K562 (cell line): ENCODE measurements around the gene SCN5A. TPM values are rescaled to one million over a fixed set of nuclear protein-coding genes. Genes with fewer than 3 reads are reported as not detected.
A peak's percentile ranks its signal among the peaks of the same experiment; 100 is the strongest.

Source experiments
- ATAC-seq: fragments of 200-7000 bp; cut with Tn5 transposase; 3 replicates; pipeline ENCODE4 v1.9.1; 2020; ENCODE audit warnings: moderate library complexity
- BruUV-seq: library from RNA; stranded (reverse); fragments of 400-500 nt; replicated peaks from 2 replicates; lab custom pipeline; 2021; lab: Mats Ljungman, UMichigan
- CTCF ChIA-PET: fragments of 300-600 bp; formaldehyde crosslinking; extraction: SDS; loops from one replicate; lab custom pipeline; 2021; ENCODE audit warnings: low intra/inter-chr PET ratio; lab: Yijun Ruan, JAX
- POLR2A ChIA-PET: fragments of 300-600, 350-650 bp; sonication (Branson Sonifier 250); formaldehyde crosslinking; extraction: SDS; loops from one replicate; lab custom pipeline; 2021; ENCODE audit warnings: antibody characterized with exemption, inconsistent platforms; lab: Yijun Ruan, JAX
- DNase-seq, 4 experiments: peaks; one replicate each; pipeline versions ENCODE4 v3.0.0 to v3.0.0-alpha.2; 2011 to 2018; ENCODE audit warnings: low spot score in 3 of 4, mixed read lengths in 3 of 4; ENCODE audit errors: extremely low read depth in 1 of 4
- FAIRE-seq: peaks from 2 replicates; lab custom pipeline; 2011; peaks lifted over from hg19 to GRCh38; lab: Jason Lieb, UNC
- H2AFZ ChIP-seq: 2 replicates; pipeline ENCODE4 v1.6.0; 2011; ENCODE audit warnings: low read depth, low read length, control low read depth, inconsistent platforms
- H3K27ac ChIP-seq: fragments of 200-600 bp; 3 replicates; pipeline ENCODE4 v1.8.0; 2011; ENCODE audit warnings: low read depth, mild to moderate bottlenecking, control low read depth, inconsistent platforms, low read length, moderate library complexity, mixed read lengths; ENCODE audit errors: extremely low read depth
- H3K27me3 ChIP-seq, 2 experiments: fragments of 300-600 bp in 1 of 2; 2 replicates in 1 of 2; 3 replicates in 1 of 2; pipeline versions ENCODE4 v1.6.0 to v1.8.0; 2011; ENCODE audit warnings: inconsistent platforms in 2 of 2, low read length in 2 of 2, mild to moderate bottlenecking in 1 of 2, mixed read lengths in 1 of 2, moderate library complexity in 1 of 2; ENCODE audit not compliant: control insufficient read depth in 2 of 2, insufficient read depth in 2 of 2
- H3K36me3 ChIP-seq: fragments of 300-600 bp; 3 replicates; pipeline ENCODE4 v1.8.0; 2011; ENCODE audit warnings: mild to moderate bottlenecking, low read length, inconsistent platforms; ENCODE audit not compliant: control insufficient read depth, insufficient read depth
- H3K4me1 ChIP-seq, 2 experiments: fragments of 200-600 bp in 1 of 2; replicated peaks in 1 of 2; 2 replicates in 1 of 2; 3 replicates in 1 of 2; pipeline versions ENCODE4 v1.5.1 to v1.8.0; 2011; ENCODE audit warnings: inconsistent platforms in 2 of 2, low read length in 2 of 2, mild to moderate bottlenecking in 1 of 2, mixed read lengths in 1 of 2, moderate library complexity in 1 of 2; ENCODE audit not compliant: control insufficient read depth in 2 of 2, insufficient read depth in 2 of 2
- H3K4me2 ChIP-seq: 2 replicates; pipeline ENCODE4 v1.6.1; 2011; ENCODE audit warnings: low read length, control low read depth, inconsistent platforms, mixed read lengths; ENCODE audit not compliant: insufficient read depth
- H3K4me3 ChIP-seq: fragments of 200-600 bp; sonication (generic), shearing (Covaris generic); 2 replicates; pipeline ENCODE4 v1.5.1; 2016; ENCODE audit warnings: control low read depth, inconsistent platforms
- H3K79me2 ChIP-seq: fragments of 200-600 bp; 3 replicates; pipeline ENCODE4 v1.8.0; 2011; ENCODE audit warnings: low read length, inconsistent platforms; ENCODE audit not compliant: control insufficient read depth, insufficient read depth
- H3K9ac ChIP-seq, 2 experiments: 2 replicates each; pipeline versions ENCODE4 v1.6.0 to v1.6.1; 2011; ENCODE audit warnings: low read depth in 2 of 2, low read length in 2 of 2, control low read depth in 1 of 2, inconsistent platforms in 1 of 2, mild to moderate bottlenecking in 1 of 2, mixed read lengths in 1 of 2; ENCODE audit not compliant: insufficient read depth in 1 of 2
- H3K9me1 ChIP-seq: one replicate; pipeline ENCODE4 v1.6.0; 2011; ENCODE audit warnings: inconsistent platforms, mild to moderate bottlenecking, low read length, moderate library complexity; ENCODE audit not compliant: control insufficient read depth, insufficient read depth
- H3K9me3 ChIP-seq: replicated peaks from 2 replicates; pipeline ENCODE4 v1.5.1; 2011; ENCODE audit warnings: low read depth, low read length, inconsistent platforms; ENCODE audit not compliant: control insufficient read depth, insufficient read depth
- H4K20me1 ChIP-seq: replicated peaks from 2 replicates; pipeline ENCODE4 v1.6.1; 2011; ENCODE audit warnings: low read length, inconsistent platforms, mixed read lengths; ENCODE audit not compliant: control insufficient read depth, insufficient read depth
- CREB3 ChIP-seq: fragments of 450-650 bp; conservative IDR thresholded peaks from 2 replicates; pipeline ENCODE4 v1.6.1; 2016; ENCODE audit warnings: missing genetic modification characterization, low read depth, mild to moderate bottlenecking, missing compliant biosample characterization, moderate library complexity
- IRF2 ChIP-seq: sonication (generic); formaldehyde crosslinking; IDR thresholded peaks from 2 replicates; pipeline ENCODE4 v1.8.1; 2022; ENCODE audit warnings: mild to moderate bottlenecking, missing genetic modification reagents
- RAD51 ChIP-seq: fragments of 450-650 bp; IDR thresholded peaks from 2 replicates; pipeline ENCODE4 v1.7.1; 2016; ENCODE audit warnings: low read depth, mild to moderate bottlenecking, borderline replicate concordance
- SMC3 ChIP-seq: conservative IDR thresholded peaks from 2 replicates; pipeline ENCODE4 v1.6.1; 2011; ENCODE audit warnings: low read depth, low read length, improper control_type of control experiment; ENCODE audit not compliant: insufficient read depth
- TBL1XR1 ChIP-seq, 2 experiments: IDR thresholded peaks; 2 replicates each; pipeline ENCODE4 v1.6.1; 2012; ENCODE audit warnings: improper control_type of control experiment in 2 of 2, low read length in 2 of 2, mild to moderate bottlenecking in 1 of 2
- TFE3 ChIP-seq: fragments of 450-650 bp; formaldehyde crosslinking; IDR thresholded peaks from 2 replicates; pipeline ENCODE4 v1.4.0; 2020; ENCODE audit warnings: mild to moderate bottlenecking, mixed read lengths
- ZBTB12 ChIP-seq: fragments of 250-450 bp; sonication (Bioruptor Pico); IDR thresholded peaks from 2 replicates; pipeline ENCODE4 v1.4.0; 2020
- ZC3H11A ChIP-seq: IDR thresholded peaks from 2 replicates; pipeline ENCODE4 v1.6.1; 2012; ENCODE audit warnings: low read depth, low read length, improper control_type of control experiment
- ZNF583 ChIP-seq: fragments of 250-450 bp; sonication (Bioruptor Pico); IDR thresholded peaks from 2 replicates; pipeline ENCODE4 v1.4.0; 2020
- ZNF644 ChIP-seq: fragments of 200-800 bp; sonication (Bioruptor generic); IDR thresholded peaks from 2 replicates; pipeline ENCODE4 v1.6.1; 2016; ENCODE audit warnings: low read depth, missing genetic modification characterization, missing compliant biosample characterization
- WGBS: fragments of 100-300 bp; shearing (Covaris generic); methylation state at CpG from one replicate; pipeline ENCODE4 v1.1.6; 2016; ENCODE audit warnings: low coverage, mixed read lengths; ENCODE audit not compliant: insufficient coverage; ENCODE audit errors: missing lambda C conversion rate; 5-methylcytosine and 5-hydroxymethylcytosine counted together
- in situ Hi-C: fragments of 300-500 bp; cut with MboI; formaldehyde crosslinking; loops from 4 replicates; pipeline ENCODE4 v1.15.0; 2018; ENCODE audit warnings: inconsistent platforms, mixed read lengths
- intact Hi-C: fragments of 100-400 bp; cut with micrococcal nuclease; formaldehyde crosslinking; loops from 2 replicates; pipeline ENCODE4 v1.14.2; 2022
- polyA plus RNA-seq, 8 experiments: library from polyadenylated mRNA; depleted of rRNA in 4 of 8; stranded (reverse) in 5 of 8; unstranded in 3 of 8; fragments of >200 nt; fragmentation: Nextera tagmentation in 2 of 8; fragmentation: Illumina TruSeq in 1 of 8; extraction: Ambion mirVana in 2 of 8; extraction: Trizol in 1 of 8; gene quantifications; 2 replicates each; pipeline versions ENCODE4 v1.2.1 to v1.2.3, GENCODE V29; 2011 to 2014; ENCODE audit warnings: inconsistent platforms in 1 of 8, missing spikeins in 1 of 8
- total RNA-seq, 7 experiments: library from RNA; depleted of rRNA in 6 of 7; stranded (reverse); fragments of >200 nt in 6 of 7; fragmentation: Illumina TruSeq in 2 of 7; extraction: Trizol in 2 of 7; gene quantifications; 2 replicates each; pipeline versions ENCODE4 v1.2.1 to v1.2.3, GENCODE V29; 2011 to 2021; ENCODE audit warnings: low replicate concordance in 1 of 7

SCN5A gene
- total and polyA plus RNA-seq, 9 of the 15 experiments (the other 6 are each of a cell fraction or from before 2014, with no cell fraction given): 0.07 to 1.4 (median 0.21) TPM; not detected in 2

- TF ChIP-seq ZBTB12 (CRISPR knock-in tag) (no peak), ZC3H11A (no peak), CREB3 (tag) (no peak)
Measured at GRCh38 chr3:38648659-38649499, 608 bp downstream of the SCN5A start (continued).

- no TSS peak for BruUV-seq
- Histone ChIP-seq H3K79me2 (no peaks in the 10 kb centered on the region), H3K4me1 (peaks cover 6 to 18% of the 10 kb centered on the region in 2 experiments), H4K20me1 (peaks cover 9% of the 10 kb centered on the region; the same call in 1 of the 2 replicates), H2AFZ (no peak overlapping the region), H3K9me1 (no peaks in the 10 kb centered on the region), H3K27me3 (peaks cover 27 to 65% of the 10 kb centered on the region in 2 experiments; a peak in 4 of 5 replicates), H3K4me2 (no peak overlapping the region), H3K9ac (no peak overlapping the region; a peak in 1 of 4 replicates), H3K36me3 (no peaks in the 10 kb centered on the region), H3K27ac (no peak overlapping the region), H3K9me3 (no peaks in the 10 kb centered on the region), H3K4me3 (no peak overlapping the region)
- in situ Hi-C loops (loop anchor here (5.0 kb wide), 1 partner anchor 194 kb away; no protein-coding TSS in a partner anchor), intact Hi-C loops (no loop called here)
- no peak for DNase-seq
- ATAC-seq: no peak
- 9% methylated on average over 7 of the region's 7 CpGs for WGBS
- FAIRE-seq: no peak
- CTCF ChIA-PET: interaction anchor here (0.6 kb wide), 1 partner anchor 169 kb away, joined by 3 read pairs; no protein-coding TSS in a partner anchor
- TF ChIP-seq RAD51: peak; percentile 28; the same call in 1 of the 2 replicates
- TF ChIP-seq IRF2 (CRISPR knock-in tag): 0 out of 2 replicates have a peak, but pooled peaks have one; percentile 18
- TF ChIP-seq TFE3 (CRISPR knock-in tag): peak; percentile 65
- no peak for TF ChIP-seq ZNF583
- no peak for TF ChIP-seq TBL1XR1 (IDR thresholded peaks at IDR 0.05; ENCODE audit: low read length in 2 of 2)
- TF ChIP-seq SMC3: no peak
- no peak for TF ChIP-seq ZNF644 (tag)
- POLR2A ChIA-PET: no interaction called here
Measured at GRCh38 chr3:38648024-38648658, 1.3 kb downstream of the SCN5A start.
